K562 (cell line): ENCODE data around the gene PCP4L1. TPM values are rescaled to one million over a fixed set of nuclear protein-coding genes. Genes with fewer than 3 reads are reported as not detected.

Experiments used
- ATAC-seq: fragments of 200-7000 bp; cut with Tn5 transposase; 3 replicates; pipeline ENCODE4 v1.9.1; 2020; ENCODE audit warnings: moderate library complexity
- BruUV-seq: library from RNA; stranded (reverse); fragments of 400-500 nt; replicated peaks from 2 replicates; lab custom pipeline; 2021; lab: Mats Ljungman, UMichigan
- CTCF ChIA-PET: fragments of 300-600 bp; formaldehyde crosslinking; extraction: SDS; loops from one replicate; lab custom pipeline; 2021; ENCODE audit warnings: low intra/inter-chr PET ratio; lab: Yijun Ruan, JAX
- POLR2A ChIA-PET: fragments of 300-600, 350-650 bp; sonication (Branson Sonifier 250); formaldehyde crosslinking; extraction: SDS; loops from one replicate; lab custom pipeline; 2021; ENCODE audit warnings: antibody characterized with exemption, inconsistent platforms; lab: Yijun Ruan, JAX
- DNase-seq, 4 experiments: peaks; one replicate each; pipeline versions ENCODE4 v3.0.0 to v3.0.0-alpha.2; 2011 to 2018; ENCODE audit warnings: low spot score in 3 of 4, mixed read lengths in 3 of 4; ENCODE audit errors: extremely low read depth in 1 of 4
- FAIRE-seq: peaks from 2 replicates; lab custom pipeline; 2011; peaks lifted over from hg19 to GRCh38; lab: Jason Lieb, UNC
- H2AFZ ChIP-seq: 2 replicates; pipeline ENCODE4 v1.6.0; 2011; ENCODE audit warnings: low read depth, low read length, control low read depth, inconsistent platforms
- H3K27ac ChIP-seq: fragments of 200-600 bp; 3 replicates; pipeline ENCODE4 v1.8.0; 2011; ENCODE audit warnings: low read depth, mild to moderate bottlenecking, control low read depth, inconsistent platforms, low read length, moderate library complexity, mixed read lengths; ENCODE audit errors: extremely low read depth
- H3K27me3 ChIP-seq, 2 experiments: fragments of 300-600 bp in 1 of 2; 2 replicates in 1 of 2; 3 replicates in 1 of 2; pipeline versions ENCODE4 v1.6.0 to v1.8.0; 2011; ENCODE audit warnings: inconsistent platforms in 2 of 2, low read length in 2 of 2, mild to moderate bottlenecking in 1 of 2, mixed read lengths in 1 of 2, moderate library complexity in 1 of 2; ENCODE audit not compliant: control insufficient read depth in 2 of 2, insufficient read depth in 2 of 2
- H3K36me3 ChIP-seq: fragments of 300-600 bp; 3 replicates; pipeline ENCODE4 v1.8.0; 2011; ENCODE audit warnings: mild to moderate bottlenecking, low read length, inconsistent platforms; ENCODE audit not compliant: control insufficient read depth, insufficient read depth
- H3K4me1 ChIP-seq, 2 experiments: fragments of 200-600 bp in 1 of 2; replicated peaks in 1 of 2; 2 replicates in 1 of 2; 3 replicates in 1 of 2; pipeline versions ENCODE4 v1.5.1 to v1.8.0; 2011; ENCODE audit warnings: inconsistent platforms in 2 of 2, low read length in 2 of 2, mild to moderate bottlenecking in 1 of 2, mixed read lengths in 1 of 2, moderate library complexity in 1 of 2; ENCODE audit not compliant: control insufficient read depth in 2 of 2, insufficient read depth in 2 of 2
- H3K4me2 ChIP-seq: 2 replicates; pipeline ENCODE4 v1.6.1; 2011; ENCODE audit warnings: low read length, control low read depth, inconsistent platforms, mixed read lengths; ENCODE audit not compliant: insufficient read depth
- H3K4me3 ChIP-seq: fragments of 200-600 bp; sonication (generic), shearing (Covaris generic); 2 replicates; pipeline ENCODE4 v1.5.1; 2016; ENCODE audit warnings: control low read depth, inconsistent platforms
- H3K79me2 ChIP-seq: fragments of 200-600 bp; 3 replicates; pipeline ENCODE4 v1.8.0; 2011; ENCODE audit warnings: low read length, inconsistent platforms; ENCODE audit not compliant: control insufficient read depth, insufficient read depth
- H3K9ac ChIP-seq, 2 experiments: 2 replicates each; pipeline versions ENCODE4 v1.6.0 to v1.6.1; 2011; ENCODE audit warnings: low read depth in 2 of 2, low read length in 2 of 2, control low read depth in 1 of 2, inconsistent platforms in 1 of 2, mild to moderate bottlenecking in 1 of 2, mixed read lengths in 1 of 2; ENCODE audit not compliant: insufficient read depth in 1 of 2
- H3K9me1 ChIP-seq: one replicate; pipeline ENCODE4 v1.6.0; 2011; ENCODE audit warnings: inconsistent platforms, mild to moderate bottlenecking, low read length, moderate library complexity; ENCODE audit not compliant: control insufficient read depth, insufficient read depth
- H3K9me3 ChIP-seq: replicated peaks from 2 replicates; pipeline ENCODE4 v1.5.1; 2011; ENCODE audit warnings: low read depth, low read length, inconsistent platforms; ENCODE audit not compliant: control insufficient read depth, insufficient read depth
- H4K20me1 ChIP-seq: replicated peaks from 2 replicates; pipeline ENCODE4 v1.6.1; 2011; ENCODE audit warnings: low read length, inconsistent platforms, mixed read lengths; ENCODE audit not compliant: control insufficient read depth, insufficient read depth
- ATF1 ChIP-seq, 2 experiments: fragments of 450-650 bp in 1 of 2; IDR thresholded peaks; 2 replicates each; pipeline ENCODE4 v1.6.1; 2016; ENCODE audit warnings: missing compliant biosample characterization in 1 of 2, missing genetic modification characterization in 1 of 2
- ATF7 ChIP-seq: fragments of 450-650 bp; IDR thresholded peaks from 2 replicates; pipeline ENCODE4 v1.7.1; 2014; ENCODE audit warnings: mild to moderate bottlenecking, moderate library complexity
- CREM ChIP-seq: IDR thresholded peaks from 2 replicates; pipeline ENCODE4 v1.6.1; 2014; ENCODE audit warnings: antibody characterized with exemption, low read depth
- POLR2H ChIP-seq: IDR thresholded peaks from 2 replicates; pipeline ENCODE4 v1.6.1; 2016; ENCODE audit warnings: missing genetic modification characterization, low read depth, mild to moderate bottlenecking, control low read depth, missing compliant biosample characterization, moderate library complexity
- RFX1 ChIP-seq: fragments of 450-650 bp; IDR thresholded peaks from 2 replicates; pipeline ENCODE4 v1.6.1; 2016; ENCODE audit warnings: mild to moderate bottlenecking, moderate library complexity
- USF2 ChIP-seq: sonication (generic); formaldehyde crosslinking; IDR thresholded peaks from 2 replicates; pipeline ENCODE4 v1.5.0; 2020; ENCODE audit warnings: missing genetic modification reagents
- ZBTB40 ChIP-seq, 2 experiments: fragments of 450-650 bp in 1 of 2; sonication (generic) in 1 of 2; formaldehyde crosslinking in 1 of 2; IDR thresholded peaks; 2 replicates each; pipeline versions ENCODE4 v1.7.1 to v1.9.0; 2016 to 2022; ENCODE audit warnings: inconsistent platforms in 1 of 2, mild to moderate bottlenecking in 1 of 2, missing genetic modification reagents in 1 of 2
- WGBS: fragments of 100-300 bp; shearing (Covaris generic); methylation state at CpG from one replicate; pipeline ENCODE4 v1.1.6; 2016; ENCODE audit warnings: low coverage, mixed read lengths; ENCODE audit not compliant: insufficient coverage; ENCODE audit errors: missing lambda C conversion rate; 5-methylcytosine and 5-hydroxymethylcytosine counted together
- in situ Hi-C: fragments of 300-500 bp; cut with MboI; formaldehyde crosslinking; loops from 4 replicates; pipeline ENCODE4 v1.15.0; 2018; ENCODE audit warnings: inconsistent platforms, mixed read lengths
- intact Hi-C: fragments of 100-400 bp; cut with micrococcal nuclease; formaldehyde crosslinking; loops from 2 replicates; pipeline ENCODE4 v1.14.2; 2022
- polyA plus RNA-seq, 8 experiments: library from polyadenylated mRNA; depleted of rRNA in 4 of 8; stranded (reverse) in 5 of 8; unstranded in 3 of 8; fragments of >200 nt; fragmentation: Nextera tagmentation in 2 of 8; fragmentation: Illumina TruSeq in 1 of 8; extraction: Ambion mirVana in 2 of 8; extraction: Trizol in 1 of 8; gene quantifications; 2 replicates each; pipeline versions ENCODE4 v1.2.1 to v1.2.3, GENCODE V29; 2011 to 2014; ENCODE audit warnings: inconsistent platforms in 1 of 8, missing spikeins in 1 of 8
- total RNA-seq, 7 experiments: library from RNA; depleted of rRNA in 6 of 7; stranded (reverse); fragments of >200 nt in 6 of 7; fragmentation: Illumina TruSeq in 2 of 7; extraction: Trizol in 2 of 7; gene quantifications; 2 replicates each; pipeline versions ENCODE4 v1.2.1 to v1.2.3, GENCODE V29; 2011 to 2021; ENCODE audit warnings: low replicate concordance in 1 of 7
- TF ChIP-seq, protein P1 (sequence below), 2 experiments: fragments of 450-650 bp in 1 of 2; sonication (generic) in 1 of 2; formaldehyde crosslinking in 1 of 2; IDR thresholded peaks in 1 of 2; conservative IDR thresholded peaks in 1 of 2; 2 replicates each; pipeline versions ENCODE4 v1.6.1 to v1.8.1; 2016 to 2023; ENCODE audit warnings: mild to moderate bottlenecking in 2 of 2, moderate library complexity in 2 of 2, inconsistent platforms in 1 of 2, missing genetic modification reagents in 1 of 2

PCP4L1 gene
- total and polyA plus RNA-seq, 9 of the 15 experiments (the other 6 are each of a cell fraction or from before 2014, with no cell fraction given): not detected

DNA sequence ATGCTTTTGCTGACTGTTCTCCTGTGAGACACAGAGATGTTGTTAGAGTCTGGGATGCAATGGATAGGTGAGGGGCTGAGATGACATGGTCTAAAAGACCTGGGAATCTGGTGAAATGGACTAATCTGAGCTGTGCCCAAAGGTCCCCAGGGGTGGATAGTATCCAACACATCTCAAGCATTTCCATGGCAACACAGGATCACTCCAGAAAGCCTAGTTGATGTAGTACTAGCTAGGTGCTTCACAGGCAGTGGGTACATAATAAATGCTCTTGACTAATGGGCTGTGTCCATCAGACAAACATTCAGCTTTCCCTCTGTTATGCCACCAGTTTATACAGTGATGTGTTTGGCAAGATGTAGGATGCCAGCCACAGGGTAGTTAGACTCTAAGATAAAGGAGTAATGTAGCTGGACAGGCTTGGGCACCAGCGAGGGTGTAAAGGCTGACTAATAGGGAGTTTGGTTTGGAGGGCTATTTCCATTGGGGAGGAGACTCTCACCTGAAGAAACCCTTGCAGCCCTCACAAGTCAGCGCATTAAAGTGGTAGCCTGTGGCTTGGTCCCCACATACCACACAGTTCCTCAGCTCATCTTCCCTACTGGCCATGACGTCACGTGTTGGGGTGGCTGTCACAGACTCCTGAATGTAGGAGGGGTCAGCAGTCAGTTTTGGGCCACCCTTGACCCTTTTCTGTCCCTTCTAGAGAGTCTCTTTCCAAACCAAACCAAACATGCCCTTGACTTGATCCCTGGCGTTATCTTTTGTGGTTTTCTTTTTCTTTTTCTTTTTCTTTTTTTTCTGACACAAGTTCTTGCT, 22.4 kb upstream of the PCP4L1 start:
- H3K4me1 ChIP-seq: peaks cover 0 to 17% of the 10 kb centered on the region in 2 experiments; a peak in 1 of 5 replicates
- peaks cover under 1% of the 10 kb centered on the region; the same call in 1 of the 3 replicates for H3K36me3 ChIP-seq
- in situ Hi-C loops: no loop called here
- no peaks in the 10 kb centered on the region for H3K27me3 ChIP-seq
- CTCF ChIA-PET: no interaction called here
- DNase-seq (no peak), ATAC-seq (peak; percentile 45; the same call in 2 of the 3 replicates), FAIRE-seq (no peak)
- POLR2A ChIA-PET: interaction anchor here (0.7 to 1.9 kb wide), 3 partner anchors 10 to 175 kb away, joined by 3 to 8 read pairs (median 7); partner anchors contain the start of gene TOMM40L
- no peak overlapping the region for H3K4me2 ChIP-seq
- no peak overlapping the region for H3K4me3 ChIP-seq
- no peak overlapping the region for H2AFZ ChIP-seq
- BruUV-seq: no TSS peak
- intact Hi-C loops: no loop called here
- H3K27ac ChIP-seq: no peak overlapping the region
- H4K20me1 ChIP-seq: no peaks in the 10 kb centered on the region
- WGBS: 7% methylated on average over 5 of the region's 5 CpGs
- H3K79me2 ChIP-seq: no peaks in the 10 kb centered on the region
- H3K9ac ChIP-seq: no peak overlapping the region
- no peaks in the 10 kb centered on the region for H3K9me3 ChIP-seq
- H3K9me1 ChIP-seq: no peaks in the 10 kb centered on the region
- TF ChIP-seq RFX1 (peak; percentile 60; the same call in 1 of the 2 replicates), ATF7 (peak; percentile 65), CREM (peak; percentile 56), ZBTB40 (IDR thresholded peaks at IDR 0.05) (no peak), ZBTB40 (CRISPR knock-in tag; IDR thresholded peaks at IDR 0.05) (no peak), USF2 (CRISPR knock-in tag) (peak; percentile 38; the same call in 1 of the 2 replicates), POLR2H (tag) (no peak), ATF1 (CRISPR knock-in tag; IDR thresholded peaks at IDR 0.05) (no peak), ATF1 (tag; IDR thresholded peaks at IDR 0.05) (peak; percentile 81)
- TF ChIP-seq, protein P1, sequence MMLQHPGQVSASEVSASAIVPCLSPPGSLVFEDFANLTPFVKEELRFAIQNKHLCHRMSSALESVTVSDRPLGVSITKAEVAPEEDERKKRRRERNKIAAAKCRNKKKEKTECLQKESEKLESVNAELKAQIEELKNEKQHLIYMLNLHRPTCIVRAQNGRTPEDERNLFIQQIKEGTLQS (IDR thresholded peaks at IDR 0.05): peak; percentile 51; the same call in 1 of the 2 replicates
- TF ChIP-seq, protein P1 (CRISPR knock-in tag; conservative IDR thresholded peaks at IDR 0.05): no peak
